GM21526 (cell line): ENCODE measurements around the gene NCBP1.
"Not testable (repeated sequence)": the region's sequence is repeated elsewhere in the genome, so short reads cannot be mapped to it uniquely, and the experiment has no call there.

Experiments used
- ATAC-seq: cut with Tn5 transposase; IDR thresholded peaks from one replicate; pipeline ENCODE4 v1.9.1; 2021; ENCODE audit warnings: moderate library complexity; ENCODE audit not compliant: unreplicated experiment, low FRiP score

Gene NCBP1

DNA sequence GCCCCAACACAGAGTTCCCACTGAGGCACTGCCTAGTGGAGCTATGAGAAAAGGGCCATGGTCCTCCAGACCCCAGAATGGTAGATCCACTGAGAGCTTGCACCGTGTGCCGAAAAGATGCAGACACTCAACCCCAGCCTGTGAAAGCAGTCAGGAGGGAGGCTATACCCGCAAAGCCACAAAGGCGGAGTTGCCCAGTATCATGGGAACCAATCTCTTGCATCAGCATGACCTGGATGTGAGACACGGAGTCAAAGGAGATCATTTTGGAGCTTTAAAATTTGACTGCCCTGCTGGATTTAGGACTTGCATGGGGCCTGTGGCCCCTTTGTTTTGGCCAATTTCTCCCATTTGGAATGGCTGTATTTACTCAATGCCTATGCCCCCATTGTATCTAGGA, 11.1 kb upstream of the NCBP1 start:
- not testable (repeated sequence) for ATAC-seq

- no peak for ATAC-seq
Measured at GRCh38 chr9:97623946-97624345, 9.7 kb upstream of the NCBP1 start.

DNA sequence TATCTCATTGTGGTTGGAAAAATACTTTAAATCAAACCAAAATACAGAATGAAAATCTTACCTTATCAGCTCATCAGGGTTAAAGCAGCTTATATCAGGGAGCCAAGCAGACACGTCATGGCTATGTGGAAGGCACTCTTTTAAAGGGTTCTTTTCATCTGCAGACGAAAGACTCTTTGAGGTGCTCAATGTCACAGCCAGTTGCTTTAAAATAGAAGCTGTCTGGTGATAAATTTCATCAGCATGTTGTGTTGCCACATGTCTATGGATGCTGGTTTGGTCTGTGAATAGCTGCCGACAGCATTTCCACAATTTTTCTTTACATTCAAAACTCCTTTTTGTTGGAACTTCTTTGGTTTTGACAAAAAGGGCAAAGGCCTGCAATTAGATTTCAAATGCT, 8.0 kb upstream of the NCBP1 start:
- ATAC-seq, result no peak

DNA sequence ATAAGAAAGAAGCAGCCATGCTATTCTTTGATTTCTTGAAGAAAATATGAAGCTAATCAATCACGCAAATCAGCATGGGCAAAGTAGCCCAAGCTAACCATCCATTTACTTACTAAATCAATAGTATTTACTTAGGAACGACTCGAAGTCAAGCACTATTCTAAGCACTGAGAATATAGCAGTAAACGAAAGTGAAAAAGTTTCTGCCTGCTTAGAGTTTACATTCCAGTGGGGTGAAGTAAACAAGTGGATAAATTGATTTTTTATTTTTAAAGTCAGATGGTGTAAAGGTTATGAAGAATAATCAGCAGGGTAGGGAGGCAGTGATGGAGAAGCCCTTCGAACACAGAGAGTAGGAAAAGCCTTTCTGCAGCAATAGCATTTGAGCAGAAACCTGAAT, 6.0 kb upstream of the NCBP1 start:
- no peak for ATAC-seq

DNA sequence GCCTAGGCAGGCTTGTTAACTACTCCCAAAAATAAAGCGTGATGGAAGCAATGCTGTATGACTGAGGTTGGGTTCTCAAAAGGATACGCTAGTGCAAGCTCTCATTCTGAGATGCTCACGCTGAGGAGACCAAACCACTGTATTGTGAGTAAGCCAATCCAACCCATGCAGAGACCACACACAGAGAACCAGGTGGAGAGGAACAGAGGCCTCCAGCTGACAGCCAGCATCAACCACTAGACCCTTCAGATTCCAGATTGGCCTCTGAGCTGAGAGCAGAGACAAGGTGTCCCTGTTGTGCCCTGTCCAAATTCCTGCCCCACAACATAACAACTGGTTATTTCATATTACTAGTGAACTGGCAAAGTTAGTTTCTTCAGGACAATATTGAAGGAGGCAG, 5.0 kb upstream of the NCBP1 start:
- ATAC-seq, result no peak

- ATAC-seq, result no peak
Measured at GRCh38 chr9:97629156-97629555, 4.5 kb upstream of the NCBP1 start.

- ATAC-seq, result no peak
Measured at GRCh38 chr9:97630591-97630990, 3.0 kb upstream of the NCBP1 start.

- peak; percentile 10 for ATAC-seq
Measured at GRCh38 chr9:97632248-97632984, 1.2 kb upstream of the NCBP1 start.

GRCh38 chr9:97633859-97634490, 354 bp downstream of the NCBP1 start:
- ATAC-seq, result no peak

DNA sequence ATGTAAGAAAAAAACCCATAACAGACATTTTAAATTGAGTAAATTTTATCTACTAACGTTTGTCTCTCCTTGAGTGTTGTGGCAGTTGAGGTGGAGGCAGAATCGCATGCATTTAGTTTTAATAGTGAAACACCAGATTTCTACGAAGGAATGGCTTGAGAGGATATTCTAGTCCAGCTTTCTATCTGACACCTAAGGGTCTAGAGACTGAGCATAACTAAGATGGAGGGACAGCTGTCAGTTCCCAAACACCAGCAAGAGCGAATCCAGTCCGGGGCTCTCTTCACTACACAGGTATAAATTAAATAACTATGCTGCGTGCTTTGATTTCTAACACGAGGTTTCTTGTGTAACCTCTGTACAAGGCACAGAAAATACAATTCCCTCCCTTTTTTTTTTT, 1.4 kb downstream of the NCBP1 start:
- ATAC-seq, result no peak

DNA sequence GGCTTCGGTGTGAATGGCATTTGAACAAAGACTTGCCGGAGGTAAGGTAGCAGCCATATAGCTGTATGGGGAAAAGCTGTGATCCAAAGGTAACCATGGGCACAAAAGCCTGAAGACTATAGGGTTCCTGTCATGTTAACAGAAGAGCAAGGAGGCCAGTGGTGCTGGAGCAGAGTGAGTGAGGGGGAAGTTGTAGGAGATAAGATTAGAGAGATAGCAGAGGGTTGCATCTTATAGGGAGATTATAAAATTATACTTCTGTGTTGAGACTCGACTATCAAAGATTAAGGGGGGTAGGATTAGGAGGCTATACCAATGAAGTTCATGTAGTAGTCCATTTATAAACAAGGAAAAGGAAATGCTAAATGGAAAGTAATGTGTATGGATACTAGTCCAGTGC, 3.3 kb downstream of the NCBP1 start:
- ATAC-seq, result no peak

DNA sequence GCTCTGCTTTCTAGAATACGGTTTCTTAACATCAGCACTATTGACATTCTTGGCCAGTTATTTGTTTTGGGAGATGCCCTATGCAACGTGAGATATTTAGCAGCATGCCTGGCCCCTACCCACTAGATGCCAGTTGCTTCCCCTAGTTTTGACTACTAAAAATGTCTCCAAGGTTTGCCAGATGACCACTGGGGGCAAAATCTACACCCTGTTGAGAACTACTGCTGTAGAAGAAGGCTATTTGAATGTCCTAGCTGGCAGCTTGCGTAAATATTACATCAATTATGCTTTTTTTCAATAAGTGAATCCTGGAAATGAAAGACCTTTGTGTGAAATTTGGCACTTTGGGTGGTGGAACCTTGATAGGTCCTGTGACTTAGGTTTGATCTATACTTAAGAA, 5.0 kb downstream of the NCBP1 start:
- ATAC-seq, result no peak

DNA sequence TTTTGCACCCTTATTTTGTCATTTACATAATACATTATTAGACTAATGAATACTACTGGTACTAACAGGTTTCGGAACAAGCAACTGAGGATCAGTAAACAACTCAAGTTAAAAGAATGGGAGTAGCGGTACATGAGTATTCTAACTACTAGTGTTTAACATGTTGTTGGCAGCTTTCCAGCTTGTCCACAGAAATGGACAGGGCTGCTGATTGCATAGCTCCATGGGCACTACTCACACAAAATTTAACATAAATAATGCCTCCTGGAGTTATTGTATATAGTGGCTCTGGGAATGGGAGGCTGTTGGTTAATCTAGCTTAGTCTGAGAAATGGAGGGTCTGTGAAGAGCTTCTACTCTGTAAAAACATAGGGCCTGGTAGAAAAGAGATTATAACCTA, 6.7 kb downstream of the NCBP1 start:
- no peak for ATAC-seq

DNA sequence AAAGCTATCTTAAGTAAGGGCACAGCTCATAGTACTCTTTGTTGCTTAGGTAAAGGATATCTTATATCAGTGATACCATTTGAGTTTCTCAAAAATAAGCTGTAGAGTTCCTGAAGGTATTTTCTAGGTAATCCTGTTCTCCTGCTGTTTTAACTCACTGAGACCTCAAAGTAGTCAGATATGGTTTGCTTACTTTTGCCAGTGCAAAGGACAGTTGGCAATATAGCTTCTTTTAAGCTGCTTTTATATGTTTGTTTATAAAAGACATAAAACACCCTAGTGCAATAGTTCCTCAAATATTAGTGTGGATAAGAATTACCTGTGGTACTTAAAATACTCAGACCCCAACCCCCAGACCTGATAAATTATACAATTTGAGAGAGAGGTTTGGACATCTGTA, 12.1 kb downstream of the NCBP1 start:
- no peak for ATAC-seq

- ATAC-seq, result no peak
Measured at GRCh38 chr9:97647996-97648395, 14.4 kb downstream of the NCBP1 start.

- no peak for ATAC-seq
Measured at GRCh38 chr9:97651646-97652045, 18.0 kb downstream of the NCBP1 start.

DNA sequence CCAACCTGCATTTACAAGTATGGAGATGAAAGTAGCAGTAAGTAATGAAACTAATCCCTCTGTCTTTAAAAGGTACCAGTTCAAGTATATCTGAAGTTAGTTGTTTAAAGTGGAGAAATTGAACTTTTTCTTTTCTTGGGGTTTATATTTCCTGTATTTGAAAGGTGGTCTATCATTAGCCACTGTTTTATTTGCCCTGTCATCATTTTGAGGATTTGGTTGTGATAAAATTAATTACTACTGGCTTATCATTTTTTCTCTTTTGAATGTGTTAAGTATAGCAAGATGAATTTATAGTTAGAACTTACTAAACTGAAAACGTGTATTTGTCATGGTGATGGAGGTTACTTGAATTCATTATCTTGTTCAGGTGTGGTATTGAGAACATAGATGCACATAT, 25.1 kb downstream of the NCBP1 start:
- no peak for ATAC-seq

- no peak for ATAC-seq
Measured at GRCh38 chr9:97659771-97660170, 26.1 kb downstream of the NCBP1 start.

DNA sequence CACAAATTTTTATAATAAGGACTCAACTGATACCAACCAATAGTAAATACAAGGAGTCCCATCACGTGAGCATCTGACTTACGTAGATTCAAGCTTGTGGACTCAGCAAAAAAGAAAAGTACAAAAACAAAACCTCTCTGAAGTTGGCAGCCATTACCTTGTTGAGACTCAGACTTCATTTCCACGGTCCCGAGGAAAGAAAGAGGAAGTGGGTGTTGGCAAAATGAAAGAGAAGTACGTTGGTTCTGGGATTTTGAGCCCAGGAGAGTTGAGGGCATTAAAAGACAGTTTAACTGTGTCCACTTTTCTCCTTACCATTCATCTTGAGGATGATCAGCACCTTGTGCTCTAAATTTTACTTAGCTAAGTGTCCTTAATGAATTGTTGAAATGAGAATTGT, 26.7 kb downstream of the NCBP1 start:
- no peak for ATAC-seq

GRCh38 chr9:97660847-97661246, 27.2 kb downstream of the NCBP1 start:
- ATAC-seq, result no peak

- ATAC-seq, result no peak
Measured at GRCh38 chr9:97665742-97666141, 32.1 kb downstream of the NCBP1 start.

GRCh38 chr9:97666907-97667686, 33.5 kb downstream of the NCBP1 start:
- ATAC-seq, result no peak
